PFSK-1 (cell line): ENCODE measurements around the gene ADARB1.

Source experiments
- POLR2AphosphoS5 ChIP-seq: IDR thresholded peaks from 2 replicates; pipeline ENCODE4 v1.6.1; 2012; ENCODE audit warnings: low read depth, mild to moderate bottlenecking, control low read depth, low read length, moderate library complexity
- SIN3A ChIP-seq: IDR thresholded peaks from 2 replicates; pipeline ENCODE4 v1.6.1; 2012; ENCODE audit warnings: mild to moderate bottlenecking, low read length, moderate library complexity, borderline replicate concordance; ENCODE audit not compliant: insufficient read depth
- TAF1 ChIP-seq: IDR thresholded peaks from 2 replicates; pipeline ENCODE4 v1.6.1; 2012; ENCODE audit warnings: low read length, control low read depth, borderline replicate concordance; ENCODE audit not compliant: insufficient read depth
- TF ChIP-seq, protein P1 (sequence below), 2 experiments: IDR thresholded peaks; 2 replicates each; pipeline versions ENCODE4 v1.6.1 to v1.8.0; 2011 to 2012; ENCODE audit warnings: low read depth in 2 of 2, low read length in 2 of 2, control low read depth in 1 of 2, inconsistent platforms in 1 of 2, mild to moderate bottlenecking in 1 of 2, moderate library complexity in 1 of 2; ENCODE audit not compliant: insufficient read depth in 1 of 2

DNA sequence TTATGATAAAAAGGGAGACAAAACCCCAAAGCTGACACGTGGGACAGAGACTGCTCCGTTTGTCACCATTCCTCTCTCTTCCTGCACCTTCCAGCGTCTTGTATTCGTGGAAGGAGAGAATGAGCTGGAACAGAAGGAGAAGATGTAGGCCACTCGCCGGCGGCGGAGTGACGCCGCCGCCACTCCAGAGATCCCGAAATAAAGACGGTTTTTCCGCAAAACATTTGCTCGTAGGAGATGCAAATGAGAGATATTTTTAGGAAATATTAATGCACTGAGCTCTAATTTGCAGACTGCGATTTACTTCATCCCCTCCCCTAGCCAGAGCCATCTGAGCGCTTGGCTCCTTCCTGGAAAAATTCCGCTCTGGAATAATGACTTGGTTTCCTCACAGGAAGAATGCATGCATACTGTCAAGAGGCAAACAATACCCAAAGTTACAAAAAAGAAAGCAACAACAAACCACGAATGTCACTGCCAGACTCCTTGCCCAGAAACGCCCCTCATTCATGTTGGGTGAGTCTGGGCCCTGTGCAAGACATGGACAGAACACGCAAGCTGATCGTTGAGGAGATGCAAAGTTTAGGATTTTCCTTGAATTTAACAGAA, 18.0 kb upstream of the ADARB1 start:
- TF ChIP-seq POLR2AphosphoS5 (no peak), SIN3A (no peak), TAF1 (no peak)
- TF ChIP-seq, protein P1, sequence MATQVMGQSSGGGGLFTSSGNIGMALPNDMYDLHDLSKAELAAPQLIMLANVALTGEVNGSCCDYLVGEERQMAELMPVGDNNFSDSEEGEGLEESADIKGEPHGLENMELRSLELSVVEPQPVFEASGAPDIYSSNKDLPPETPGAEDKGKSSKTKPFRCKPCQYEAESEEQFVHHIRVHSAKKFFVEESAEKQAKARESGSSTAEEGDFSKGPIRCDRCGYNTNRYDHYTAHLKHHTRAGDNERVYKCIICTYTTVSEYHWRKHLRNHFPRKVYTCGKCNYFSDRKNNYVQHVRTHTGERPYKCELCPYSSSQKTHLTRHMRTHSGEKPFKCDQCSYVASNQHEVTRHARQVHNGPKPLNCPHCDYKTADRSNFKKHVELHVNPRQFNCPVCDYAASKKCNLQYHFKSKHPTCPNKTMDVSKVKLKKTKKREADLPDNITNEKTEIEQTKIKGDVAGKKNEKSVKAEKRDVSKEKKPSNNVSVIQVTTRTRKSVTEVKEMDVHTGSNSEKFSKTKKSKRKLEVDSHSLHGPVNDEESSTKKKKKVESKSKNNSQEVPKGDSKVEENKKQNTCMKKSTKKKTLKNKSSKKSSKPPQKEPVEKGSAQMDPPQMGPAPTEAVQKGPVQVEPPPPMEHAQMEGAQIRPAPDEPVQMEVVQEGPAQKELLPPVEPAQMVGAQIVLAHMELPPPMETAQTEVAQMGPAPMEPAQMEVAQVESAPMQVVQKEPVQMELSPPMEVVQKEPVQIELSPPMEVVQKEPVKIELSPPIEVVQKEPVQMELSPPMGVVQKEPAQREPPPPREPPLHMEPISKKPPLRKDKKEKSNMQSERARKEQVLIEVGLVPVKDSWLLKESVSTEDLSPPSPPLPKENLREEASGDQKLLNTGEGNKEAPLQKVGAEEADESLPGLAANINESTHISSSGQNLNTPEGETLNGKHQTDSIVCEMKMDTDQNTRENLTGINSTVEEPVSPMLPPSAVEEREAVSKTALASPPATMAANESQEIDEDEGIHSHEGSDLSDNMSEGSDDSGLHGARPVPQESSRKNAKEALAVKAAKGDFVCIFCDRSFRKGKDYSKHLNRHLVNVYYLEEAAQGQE (IDR thresholded peaks at IDR 0.05; ENCODE audit: insufficient read depth in 1 of 2, low read depth in 2 of 2, low read length in 2 of 2), result no peak
